HUES48 (cell line): ENCODE measurements around the gene LYRM4.

ENCODE experiments used
- H3K27ac ChIP-seq: one replicate; pipeline ENCODE4 v1.7.0; 2013; ENCODE audit warnings: low read depth, low read length, inconsistent platforms
- H3K27me3 ChIP-seq: 2 replicates; pipeline ENCODE4 v1.6.1; 2013; ENCODE audit warnings: mild to moderate bottlenecking, low read length; ENCODE audit not compliant: control insufficient read depth, insufficient read depth
- H3K36me3 ChIP-seq: 2 replicates; pipeline ENCODE4 v1.6.1; 2013; ENCODE audit warnings: low read length; ENCODE audit not compliant: control insufficient read depth, insufficient read depth
- H3K4me1 ChIP-seq: 2 replicates; pipeline ENCODE4 v1.6.1; 2013; ENCODE audit warnings: mild to moderate bottlenecking, low read length; ENCODE audit not compliant: control insufficient read depth, insufficient read depth
- H3K4me3 ChIP-seq: 2 replicates; pipeline ENCODE4 v1.5.1; 2013; ENCODE audit warnings: mild to moderate bottlenecking, low read depth, low read length
- H3K9ac ChIP-seq: 2 replicates; pipeline ENCODE4 v1.6.1; 2013; ENCODE audit warnings: mild to moderate bottlenecking, low read depth, low read length, moderate library complexity
- H3K9me3 ChIP-seq: 2 replicates; pipeline ENCODE4 v1.6.1; 2013; ENCODE audit warnings: low read length; ENCODE audit not compliant: control insufficient read depth, insufficient read depth

The LYRM4 gene

GRCh38 chr6:5132731-5133130 is 128.0 kb downstream of the LYRM4 start:
- Histone ChIP-seq H3K9ac (no peak overlapping the region), H3K36me3 (no peaks in the 10 kb centered on the region), H3K4me1 (peaks cover 41% of the 10 kb centered on the region), H3K27me3 (no peaks in the 10 kb centered on the region), H3K9me3 (no peaks in the 10 kb centered on the region), H3K27ac (peak overlapping the region; percentile 86), H3K4me3 (peak overlapping the region; percentile 4; the same call in 1 of the 2 replicates)

- H3K27me3 ChIP-seq, result no peaks in the 10 kb centered on the region
- no peak overlapping the region for H3K27ac ChIP-seq
- no peak overlapping the region for H3K9ac ChIP-seq
- no peaks in the 10 kb centered on the region for H3K9me3 ChIP-seq
- H3K36me3 ChIP-seq, result no peaks in the 10 kb centered on the region
- H3K4me3 ChIP-seq, result no peak overlapping the region
- peaks cover 43% of the 10 kb centered on the region for H3K4me1 ChIP-seq
These were observed 130.4 kb downstream of the LYRM4 start for GRCh38 chr6:5130135-5130866.

GRCh38 chr6:5128351-5128750 is 132.4 kb downstream of the LYRM4 start:
- Histone ChIP-seq H3K4me1 (peaks cover 33% of the 10 kb centered on the region), H3K27me3 (no peaks in the 10 kb centered on the region), H3K9ac (no peak overlapping the region), H3K27ac (no peak overlapping the region), H3K9me3 (no peaks in the 10 kb centered on the region), H3K36me3 (no peaks in the 10 kb centered on the region), H3K4me3 (no peak overlapping the region)

- no peak overlapping the region for H3K4me3 ChIP-seq
- H3K4me1 ChIP-seq, result peaks cover 23% of the 10 kb centered on the region
- H3K27me3 ChIP-seq, result no peaks in the 10 kb centered on the region
- no peak overlapping the region for H3K9ac ChIP-seq
- H3K9me3 ChIP-seq, result no peaks in the 10 kb centered on the region
- no peak overlapping the region for H3K27ac ChIP-seq
- no peaks in the 10 kb centered on the region for H3K36me3 ChIP-seq
These were observed 133.6 kb downstream of the LYRM4 start for GRCh38 chr6:5127106-5127687.

- no peak overlapping the region for H3K9ac ChIP-seq
- H3K9me3 ChIP-seq, result no peaks in the 10 kb centered on the region
- no peaks in the 10 kb centered on the region for H3K27me3 ChIP-seq
- no peak overlapping the region for H3K27ac ChIP-seq
- no peaks in the 10 kb centered on the region for H3K36me3 ChIP-seq
- peaks cover 13% of the 10 kb centered on the region for H3K4me1 ChIP-seq
- H3K4me3 ChIP-seq, result no peak overlapping the region
These were observed 134.5 kb downstream of the LYRM4 start for GRCh38 chr6:5126214-5126613.

- peaks cover 6% of the 10 kb centered on the region for H3K4me1 ChIP-seq
- no peak overlapping the region for H3K27ac ChIP-seq
- no peak overlapping the region for H3K9ac ChIP-seq
- no peaks in the 10 kb centered on the region for H3K9me3 ChIP-seq
- H3K36me3 ChIP-seq, result no peaks in the 10 kb centered on the region
- H3K27me3 ChIP-seq, result no peaks in the 10 kb centered on the region
- H3K4me3 ChIP-seq, result no peak overlapping the region
These were observed 135.4 kb downstream of the LYRM4 start for GRCh38 chr6:5125152-5126006.

- peaks cover 3% of the 10 kb centered on the region; the same call in 1 of the 2 replicates for H3K4me1 ChIP-seq
- H3K9ac ChIP-seq, result no peak overlapping the region
- no peaks in the 10 kb centered on the region for H3K27me3 ChIP-seq
- no peak overlapping the region for H3K27ac ChIP-seq
- H3K4me3 ChIP-seq, result no peak overlapping the region
- H3K36me3 ChIP-seq, result no peaks in the 10 kb centered on the region
- H3K9me3 ChIP-seq, result no peaks in the 10 kb centered on the region
These were observed 136.2 kb downstream of the LYRM4 start for GRCh38 chr6:5124526-5124925.

GRCh38 chr6:5123296-5124143 is 137.2 kb downstream of the LYRM4 start:
- Histone ChIP-seq H3K4me1 (peaks cover 3% of the 10 kb centered on the region; the same call in 1 of the 2 replicates), H3K27me3 (no peaks in the 10 kb centered on the region), H3K36me3 (no peaks in the 10 kb centered on the region), H3K4me3 (no peak overlapping the region), H3K9ac (no peak overlapping the region), H3K9me3 (no peaks in the 10 kb centered on the region), H3K27ac (no peak overlapping the region)

- H3K27me3 ChIP-seq, result no peaks in the 10 kb centered on the region
These were observed 138.1 kb downstream of the LYRM4 start for GRCh38 chr6:5122504-5123112.

GRCh38 chr6:5121956-5122355 is 138.8 kb downstream of the LYRM4 start:
- Histone ChIP-seq H3K9ac (no peak overlapping the region), H3K27me3 (no peaks in the 10 kb centered on the region), H3K27ac (no peak overlapping the region), H3K36me3 (no peaks in the 10 kb centered on the region), H3K9me3 (no peaks in the 10 kb centered on the region), H3K4me3 (no peak overlapping the region), H3K4me1 (peaks cover 3% of the 10 kb centered on the region; the same call in 1 of the 2 replicates)

More at GRCh38 chr6:5122504-5123112, 138.1 kb downstream of the LYRM4 start:
- no peaks in the 10 kb centered on the region for H3K9me3 ChIP-seq
- H3K27ac ChIP-seq, result no peak overlapping the region
- no peak overlapping the region for H3K9ac ChIP-seq
- H3K4me1 ChIP-seq, result peaks cover 3% of the 10 kb centered on the region; the same call in 1 of the 2 replicates
- no peaks in the 10 kb centered on the region for H3K36me3 ChIP-seq
- H3K4me3 ChIP-seq, result no peak overlapping the region
